Heart left ventricle (tissue), 16 donors: ENCODE results near the gene NFKBIB. TPM values are rescaled to one million over a fixed set of nuclear protein-coding genes. Genes with fewer than 3 reads are reported as not detected.
"Not testable (repeated sequence)": the region's sequence is repeated elsewhere in the genome, so short reads cannot be mapped to it uniquely, and the experiment has no call there.

ENCODE experiments used
- ATAC-seq, 4 donors: fragments of 200-7000 bp; cut with Tn5 transposase; one replicate each; pipeline ENCODE4 v1.9.1; 2020 to 2022; ENCODE audit warnings: moderate library complexity in 4 of 4, mild to moderate bottlenecking in 3 of 4, moderate number of reproducible peaks in 1 of 4
- DNase-seq, 5 donors: peaks; one replicate each; pipeline ENCODE4 v3.0.0-alpha.2; 2020
- H3K27ac ChIP-seq, 12 donors: fragments of 200-600 bp; sonication (generic) in 4 of 12; one replicate each; pipeline versions ENCODE4 v1.5.0 to v1.8.0; 2016 to 2022; ENCODE audit warnings: mild to moderate bottlenecking in 2 of 12
- H3K27me3 ChIP-seq, 9 donors: fragments of 200-600 bp; sonication (generic) in 2 of 9; one replicate each; pipeline versions ENCODE4 v1.5.1 to v1.8.0; 2016 to 2022; ENCODE audit warnings: mild to moderate bottlenecking in 3 of 9
- H3K36me3 ChIP-seq, 9 donors: fragments of 200-600 bp; sonication (generic) in 2 of 9; one replicate each; pipeline versions ENCODE4 v1.5.0 to v1.8.0; 2018 to 2022; ENCODE audit warnings: mild to moderate bottlenecking in 2 of 9
- H3K4me1 ChIP-seq, 12 donors: fragments of 200-600 bp; sonication (generic) in 4 of 12; one replicate each; pipeline versions ENCODE4 v1.5.0 to v1.8.0; 2016 to 2022; ENCODE audit warnings: mild to moderate bottlenecking in 3 of 12
- H3K4me3 ChIP-seq, 12 donors: fragments of 200-600 bp; sonication (generic) in 4 of 12; one replicate each; pipeline versions ENCODE4 v1.5.0 to v1.8.0; 2017 to 2022; ENCODE audit warnings: mild to moderate bottlenecking in 9 of 12, moderate library complexity in 4 of 12
- H3K9me3 ChIP-seq, 12 donors: fragments of 200-600 bp; sonication (generic) in 4 of 12; one replicate each; pipeline versions ENCODE4 v1.5.0 to v1.8.0; 2016 to 2022; ENCODE audit warnings: mild to moderate bottlenecking in 1 of 12
- CTCF ChIP-seq, 12 donors: fragments of 200-600 bp; sonication (generic) in 4 of 12; IDR thresholded peaks; one replicate each; pipeline versions ENCODE4 v1.5.0 to v1.8.0; 2018 to 2022; ENCODE audit warnings: antibody characterized with exemption in 12 of 12, mild to moderate bottlenecking in 5 of 12
- POLR2A ChIP-seq, 2 donors: fragments of 450-650 bp; IDR thresholded peaks; one replicate each; pipeline ENCODE4 v1.6.1; 2017; ENCODE audit warnings: antibody characterized with exemption in 2 of 2, mild to moderate bottlenecking in 2 of 2, moderate library complexity in 2 of 2
- WGBS, 4 donors: extraction: QIAGEN DNeasy Blood & Tissue Kit in 2 of 4; methylation state at CpG; one replicate each; pipeline versions ENCODE4 v1.1.5 to v1.1.7; 2013 to 2018; 5-methylcytosine and 5-hydroxymethylcytosine counted together
- intact Hi-C, 10 donors: fragments of 100-400 bp; cut with DNase I; formaldehyde crosslinking; loops; one replicate each; pipeline versions ENCODE4 v1.11.1 to v1.14.2; 2022
- polyA plus RNA-seq, 2 donors: library from polyadenylated mRNA; stranded (reverse); fragments of 200-250 nt; gene quantifications; one replicate each; pipeline ENCODE4 v1.2.3, GENCODE V29; 2013
- total RNA-seq, 9 donors: library from RNA; depleted of rRNA in 2 of 9; stranded (reverse); fragments of >200 nt in 2 of 9; fragmentation: NEBNext Ultra II Directional in 3 of 9; extraction: Animal tissue kit (Norgen Biotek cat#: 25700) in 3 of 9; gene quantifications; one replicate each; pipeline versions ENCODE4 v1.1.0 to v1.2.4, GENCODE V29; 2016 to 2023
- donor health status: ischemic (EF 13 %, LVEDD 7.1; RV severe dilation, severe dysfunction).
- donor health status: healthy with polysubstance abuse.
- donor health status: DM: no; HTN: yes; CAD: no.
- donor health status: DM: no; HTN: no; CAD: no.
- donor health status: ischemic (EF 25% LVEDD 6.9; RV normal size, moderate dysfunction).
- donor health status: ischemic (EF 25% LVEDD 5.7; RV mildly dilated, moderate dysfunction).
- donor health status: healthy.
- donor health status: DM: yes; HTN: yes; CAD: no.
- donor health status: ischemic (EF 35%, LVEDD 5.7; RV mildly dilated, moderate dysfunction).
- donor health status: nonischemic (EF 11% LVEDD 7.7; RV severe dilation, severe dysfunction).
- donor health status: DM: yes; HTN: yes; CAD: no.
- donor health status: PGD.
- donor health status: ischemic (EF 29% LVEDD 5.4; RV normal size, mild dysfunction).
- donor health status: nonischemic (EF 23%, LVEDD 6.1; RV moderate dilation, normal function).

The NFKBIB gene
- total and polyA plus RNA-seq, 11 donors, result 17.2 to 90.4 (median 24.0) TPM

- 1 to 2% (median 1%) methylated on average over 36 to 67 of the region's 67 CpGs for WGBS, 4 donors
- TF ChIP-seq CTCF (IDR thresholded peaks at IDR 0.05) (no peak), POLR2A (IDR thresholded peaks at IDR 0.05) (peak; percentile 21 to 67)
- peaks cover 0 to 18% (median 11%) of the 10 kb centered on the region in 9 donors for H3K36me3 ChIP-seq
- ATAC-seq, result peak; percentile 13 to 63 (median 62)
- peak overlapping the region; percentile 94 to 100 (median 99) for H3K27ac ChIP-seq
- H3K4me1 ChIP-seq, result peaks cover 9 to 45% (median 36%) of the 10 kb centered on the region in 12 donors
- intact Hi-C loops, result loop anchor here in 6 of 10 donors (2.0 to 5.0 kb wide), 8 partner anchors 46 to 309 kb away; partner anchors contain the start of genes NFKBIB (in 4 of the 6), SIRT2 (in 4 of the 6), ACTN4 (in 2 of the 6) and MRPS12 (in 1 of the 6)
- H3K9me3 ChIP-seq, result no peaks in the 10 kb centered on the region
- DNase-seq, result peak; percentile 95 to 97 (median 96)
- H3K27me3 ChIP-seq, result no peaks in the 10 kb centered on the region
- H3K4me3 ChIP-seq, result peak overlapping the region; percentile 18 to 100 (median 90)
These were observed 48.0 kb upstream of the NFKBIB start for GRCh38 chr19:38851622-38852230.

- Histone ChIP-seq H3K27me3 (no peaks in the 10 kb centered on the region), H3K9me3 (no peaks in the 10 kb centered on the region), H3K27ac (peak overlapping the region; percentile 94 to 100 (median 99)), H3K36me3 (peaks cover 0 to 11% (median 4%) of the 10 kb centered on the region in 9 donors), H3K4me3 (peak overlapping the region; percentile 61 to 100 (median 90)), H3K4me1 (peaks cover 9 to 42% (median 30%) of the 10 kb centered on the region in 12 donors)
- DNase-seq (peak; percentile 67 to 79 (median 72)), ATAC-seq (no peak)
- WGBS, 4 donors, result 1 to 2% (median 1%) methylated on average over 44 to 52 of the region's 52 CpGs
- intact Hi-C loops, result loop anchor here in 5 of 10 donors (5.0 kb wide), 7 partner anchors 45 to 310 kb away; partner anchors contain the start of genes ACTN4 (in 2 of the 5), NFKBIB (in 2 of the 5), SIRT2 (in 2 of the 5) and MRPS12 (in 1 of the 5)
- TF ChIP-seq POLR2A (IDR thresholded peaks at IDR 0.05) (no peak), CTCF (IDR thresholded peaks at IDR 0.05) (no peak)
These were observed 47.3 kb upstream of the NFKBIB start for GRCh38 chr19:38852231-38853044.

- intact Hi-C loops, result loop anchor here in 5 of 10 donors (5.0 kb wide), 7 partner anchors 44 to 311 kb away; partner anchors contain the start of genes ACTN4 (in 2 of the 5), NFKBIB (in 2 of the 5), SIRT2 (in 2 of the 5) and MRPS12 (in 1 of the 5)
- peaks cover 0 to 3% (median 0%) of the 10 kb centered on the region in 9 donors for H3K36me3 ChIP-seq
- no peak for ATAC-seq
- no peaks in the 10 kb centered on the region for H3K9me3 ChIP-seq
- DNase-seq, result no peak
- H3K27me3 ChIP-seq, result no peaks in the 10 kb centered on the region
- WGBS, 4 donors, result 89 to 94% (median 91%) methylated on average over 17 of the region's 17 CpGs
- peak overlapping the region in 8 of 12 donors; percentile 61 to 100 (median 95) for H3K4me3 ChIP-seq
- peaks cover 6 to 39% (median 22%) of the 10 kb centered on the region in 12 donors for H3K4me1 ChIP-seq
- TF ChIP-seq POLR2A (IDR thresholded peaks at IDR 0.05) (no peak), CTCF (IDR thresholded peaks at IDR 0.05) (no peak)
- H3K27ac ChIP-seq, result peak overlapping the region in 4 of 12 donors; percentile 99 to 100 (median 100)
These were observed 46.6 kb upstream of the NFKBIB start for GRCh38 chr19:38853214-38853613.

GRCh38 chr19:38854961-38855360 lies 44.8 kb upstream of the NFKBIB start:
- intact Hi-C loops, result loop anchor here in 5 of 10 donors (5.0 kb wide), 7 partner anchors 42 to 313 kb away; partner anchors contain the start of genes ACTN4 (in 2 of the 5), NFKBIB (in 2 of the 5), SIRT2 (in 2 of the 5) and MRPS12 (in 1 of the 5)
- DNase-seq, result not testable (repeated sequence)
- 56 to 73% (median 68%) methylated on average over 2 to 3 of the region's 3 CpGs for WGBS, 4 donors

GRCh38 chr19:38855751-38856150 lies 44.0 kb upstream of the NFKBIB start:
- H3K27ac ChIP-seq, H3K4me3 ChIP-seq, ATAC-seq, intact Hi-C loops, H3K36me3 ChIP-seq, H3K9me3 ChIP-seq, DNase-seq, H3K27me3 ChIP-seq: not testable (repeated sequence)
- H3K4me1 ChIP-seq, result peaks cover 0 to 29% (median 14%) of the 10 kb centered on the region in 12 donors
- WGBS, 4 donors, result 78 to 91% (median 88%) methylated on average over 21 to 29 of the region's 37 CpGs

More at GRCh38 chr19:38854961-38855360, 44.8 kb upstream of the NFKBIB start:
- not testable (repeated sequence) for H3K36me3 ChIP-seq, H3K27ac ChIP-seq, H3K9me3 ChIP-seq, H3K4me3 ChIP-seq, H3K27me3 ChIP-seq, ATAC-seq
- peaks cover 0 to 30% (median 14%) of the 10 kb centered on the region in 12 donors for H3K4me1 ChIP-seq
